Neural progenitor cell (in vitro differentiated cells): ENCODE results near the gene CMTR1.

ENCODE experiments used
- CTCF ChIP-seq: fragments of 200-600 bp; sonication (generic); IDR thresholded peaks from 2 replicates; pipeline ENCODE4 v1.5.1; 2017; ENCODE audit warnings: antibody characterized with exemption, mild to moderate bottlenecking
- EZH2 ChIP-seq: fragments of 200-600 bp; sonication (generic); IDR thresholded peaks from 2 replicates; pipeline ENCODE4 v1.6.1; 2017; ENCODE audit warnings: antibody characterized with exemption, mild to moderate bottlenecking, moderate library complexity

GRCh38 chr6:37504024-37504423, 71.0 kb downstream of the CMTR1 start:
- no peak for TF ChIP-seq CTCF
- no peak for TF ChIP-seq EZH2
